Endometrium (tissue), 2 donors: Measurements from ENCODE around the gene OR51E2.

Experiments
- FAIRE-seq: peaks from 2 replicates; lab custom pipeline; 2012; peaks lifted over from hg19 to GRCh38; lab: Jason Lieb, UNC
- donor health status: control.
- donor health status: control.

Gene OR51E2

GRCh38 chr11:4664183-4664582, 33.5 kb downstream of the OR51E2 start:
- FAIRE-seq = no peak

GRCh38 chr11:4662876-4663275, 34.8 kb downstream of the OR51E2 start:
- no peak for FAIRE-seq

GRCh38 chr11:4658629-4659445, 38.8 kb downstream of the OR51E2 start:
- FAIRE-seq = no peak

GRCh38 chr11:4654635-4655369, 42.9 kb downstream of the OR51E2 start:
- FAIRE-seq = no peak

- peak; percentile 89 for FAIRE-seq
Observed at GRCh38 chr11:4647766-4648165, 49.9 kb downstream of the OR51E2 start.

GRCh38 chr11:4645974-4646373, 51.7 kb downstream of the OR51E2 start:
- FAIRE-seq = no peak

- no peak for FAIRE-seq
Observed at GRCh38 chr11:4644233-4644632, 53.4 kb downstream of the OR51E2 start.

- no peak for FAIRE-seq
Observed at GRCh38 chr11:4643682-4644081, 54.0 kb downstream of the OR51E2 start, which contains the start of gene OR51E1. TSS of gene OR51E1 (plus strand) at chr11:4643982. CDS start at chr11:4652527, 8,545 bp downstream.

- FAIRE-seq = no peak
Observed at GRCh38 chr11:4643076-4643475, 54.6 kb downstream of the OR51E2 start.

GRCh38 chr11:4642043-4642442, 55.6 kb downstream of the OR51E2 start:
- FAIRE-seq = no peak

- no peak for FAIRE-seq
Observed at GRCh38 chr11:4641501-4641900, 56.2 kb downstream of the OR51E2 start.

- FAIRE-seq = no peak
Observed at GRCh38 chr11:4639931-4640330, 57.7 kb downstream of the OR51E2 start.

- no peak for FAIRE-seq
Observed at GRCh38 chr11:4637662-4638047, 60.0 kb downstream of the OR51E2 start.

GRCh38 chr11:4636962-4637661, 60.5 kb downstream of the OR51E2 start, which contains the start of gene OR51D1:
TSS of gene OR51D1 (plus strand) at chr11:4637477. CDS start at chr11:4639791, 2,314 bp downstream.
- FAIRE-seq = no peak

- FAIRE-seq = no peak
Observed at GRCh38 chr11:4636136-4636535, 61.5 kb downstream of the OR51E2 start.
